Duodenal mucosa (tissue), 2 donors: ENCODE measurements around the gene ACTN4.

Source experiments
- H3K27ac ChIP-seq: one replicate; pipeline ENCODE4 v1.7.0; 2013; ENCODE audit warnings: low read depth, low read length
- H3K27me3 ChIP-seq, 2 donors: one replicate each; pipeline ENCODE4 v1.7.0; 2013; ENCODE audit warnings: low read length in 2 of 2, control low read depth in 1 of 2; ENCODE audit not compliant: insufficient read depth in 2 of 2, control insufficient read depth in 1 of 2
- H3K36me3 ChIP-seq, 2 donors: one replicate each; pipeline ENCODE4 v1.7.0; 2013; ENCODE audit warnings: low read length in 2 of 2, control low read depth in 1 of 2; ENCODE audit not compliant: insufficient read depth in 2 of 2, control insufficient read depth in 1 of 2
- H3K4me1 ChIP-seq, 2 donors: one replicate each; pipeline ENCODE4 v1.7.0; 2013; ENCODE audit warnings: low read length in 2 of 2, control low read depth in 1 of 2; ENCODE audit not compliant: insufficient read depth in 2 of 2, control insufficient read depth in 1 of 2
- H3K4me3 ChIP-seq, 2 donors: one replicate each; pipeline ENCODE4 v1.7.0; 2013; ENCODE audit warnings: low read length in 2 of 2, low read depth in 1 of 2
- H3K9ac ChIP-seq, 2 donors: one replicate each; pipeline ENCODE4 v1.7.0; 2013; ENCODE audit warnings: low read length in 2 of 2, low read depth in 1 of 2
- H3K9me3 ChIP-seq, 2 donors: one replicate each; pipeline ENCODE4 v1.7.0; 2013; ENCODE audit warnings: low read length in 2 of 2, control low read depth in 1 of 2; ENCODE audit not compliant: control insufficient read depth in 1 of 2

ACTN4 gene

DNA sequence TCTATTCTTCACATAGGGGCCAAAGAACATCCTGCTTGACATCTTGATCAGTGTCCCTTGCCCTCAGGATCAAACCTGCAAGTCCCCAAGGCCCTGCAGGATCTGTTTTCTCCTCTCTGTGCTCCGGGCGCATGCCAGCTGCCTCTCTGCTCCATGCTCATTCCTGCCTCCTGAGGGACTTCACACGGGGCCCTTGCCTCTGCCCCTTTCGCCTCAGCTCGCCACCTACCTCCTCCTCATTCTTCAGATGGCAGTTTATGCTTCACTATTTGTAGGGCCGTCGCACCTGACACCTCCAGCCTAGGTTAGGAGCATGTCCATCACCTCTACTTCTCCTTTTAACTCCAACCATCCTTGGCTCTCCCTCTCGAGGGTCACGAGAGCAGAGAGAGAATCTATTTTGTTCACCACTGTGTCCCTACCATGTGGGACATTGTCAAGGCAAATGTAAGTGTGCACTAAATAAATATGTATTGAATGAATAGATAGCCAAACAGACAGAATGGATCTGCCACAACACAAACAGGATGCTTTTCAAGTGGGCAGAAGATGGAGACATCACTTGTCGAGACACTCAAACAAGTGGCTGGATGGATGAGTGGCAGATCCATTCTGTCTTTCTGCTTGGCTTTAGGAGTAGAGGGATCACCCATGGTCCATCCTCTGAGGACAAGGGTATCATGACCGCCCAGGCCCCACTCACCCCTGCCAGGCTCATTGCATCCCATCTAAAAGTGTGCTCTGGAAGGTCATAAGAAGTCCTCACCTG, 29.6 kb downstream of the ACTN4 start:
- Histone ChIP-seq H3K4me1 (peaks cover 78 to 79% of the 10 kb centered on the region in 2 donors), H3K27ac (peak overlapping the region; percentile 85), H3K36me3 (peaks cover 11 to 13% of the 10 kb centered on the region in 2 donors), H3K27me3 (no peaks in the 10 kb centered on the region), H3K9ac (peak overlapping the region; percentile 76 to 81), H3K4me3 (peak overlapping the region; percentile 38 to 46), H3K9me3 (no peaks in the 10 kb centered on the region)

DNA sequence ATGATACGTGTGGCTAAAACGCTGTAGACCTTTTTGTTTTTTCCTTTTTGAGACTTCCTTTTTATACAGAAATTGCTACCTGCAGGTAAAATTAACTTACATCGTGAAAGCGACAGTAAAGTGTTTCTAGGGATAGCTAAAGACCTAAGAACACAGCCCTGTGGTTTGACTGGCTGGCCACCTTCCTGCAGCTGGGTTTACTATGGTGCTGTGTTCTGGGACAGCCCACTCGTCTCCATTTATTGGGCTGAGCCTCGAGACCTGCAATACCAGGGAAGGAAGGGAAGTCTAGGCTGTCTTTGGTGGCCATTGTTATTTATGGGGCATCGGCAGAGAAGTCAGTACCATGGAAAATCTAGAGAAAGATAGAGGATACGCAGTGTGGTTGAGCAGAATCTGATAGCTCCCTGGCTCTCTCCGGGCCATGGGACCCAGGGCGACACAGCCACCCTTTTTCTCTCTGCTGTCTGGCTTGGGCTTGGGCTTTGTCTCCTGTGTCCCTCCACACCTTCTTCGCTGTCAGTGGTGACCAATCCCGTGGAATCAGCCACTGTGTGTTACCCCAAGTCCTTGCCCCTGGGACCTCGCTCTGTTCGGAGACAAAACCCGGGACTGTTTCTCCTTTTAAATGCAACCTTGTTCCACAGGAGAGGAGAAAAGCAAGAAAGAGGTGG, 30.9 kb downstream of the ACTN4 start:
- Histone ChIP-seq H3K27ac (peak overlapping the region; percentile 66), H3K9me3 (no peaks in the 10 kb centered on the region), H3K36me3 (peaks cover 11 to 13% of the 10 kb centered on the region in 2 donors), H3K4me1 (peaks cover 89 to 90% of the 10 kb centered on the region in 2 donors), H3K4me3 (no peak overlapping the region), H3K27me3 (no peaks in the 10 kb centered on the region), H3K9ac (peak overlapping the region; percentile 51 to 54)

DNA sequence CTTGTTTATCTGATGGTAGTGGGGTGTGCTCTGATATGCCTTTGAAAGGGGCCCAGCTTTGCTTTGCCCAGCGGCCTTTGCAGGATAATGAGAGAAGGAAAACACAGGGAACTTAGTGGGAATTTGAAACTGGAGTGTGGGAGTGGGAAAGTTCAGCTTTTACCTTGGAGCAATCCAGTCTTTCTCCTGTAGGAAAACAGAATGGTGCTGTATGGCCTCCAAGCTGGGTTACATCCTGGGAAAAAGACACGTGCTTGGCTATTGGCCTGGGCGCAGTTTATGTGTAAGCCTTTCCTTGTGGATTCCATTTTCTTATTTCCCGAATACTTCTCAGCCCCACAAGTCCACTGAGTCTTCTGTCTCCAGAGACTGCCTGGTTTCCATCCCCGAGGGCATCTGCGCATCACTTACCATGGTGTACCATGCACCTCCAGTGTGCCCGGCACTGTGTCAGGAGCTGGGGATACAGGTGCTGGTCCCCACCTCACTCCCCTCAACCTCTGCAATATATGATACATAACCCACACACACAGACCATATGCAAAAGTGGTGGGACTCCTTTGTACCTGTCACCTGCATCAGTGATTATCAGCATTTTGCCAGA, 31.5 kb downstream of the ACTN4 start:
- H3K4me1 ChIP-seq, result peaks cover 93% of the 10 kb centered on the region in 2 donors
- H3K27ac ChIP-seq, result peak overlapping the region; percentile 66
- H3K9me3 ChIP-seq, result no peaks in the 10 kb centered on the region
- H3K36me3 ChIP-seq, result peaks cover 11 to 13% of the 10 kb centered on the region in 2 donors
- no peak overlapping the region for H3K4me3 ChIP-seq
- H3K27me3 ChIP-seq, result no peaks in the 10 kb centered on the region
- H3K9ac ChIP-seq, result peak overlapping the region; percentile 51 to 54

DNA sequence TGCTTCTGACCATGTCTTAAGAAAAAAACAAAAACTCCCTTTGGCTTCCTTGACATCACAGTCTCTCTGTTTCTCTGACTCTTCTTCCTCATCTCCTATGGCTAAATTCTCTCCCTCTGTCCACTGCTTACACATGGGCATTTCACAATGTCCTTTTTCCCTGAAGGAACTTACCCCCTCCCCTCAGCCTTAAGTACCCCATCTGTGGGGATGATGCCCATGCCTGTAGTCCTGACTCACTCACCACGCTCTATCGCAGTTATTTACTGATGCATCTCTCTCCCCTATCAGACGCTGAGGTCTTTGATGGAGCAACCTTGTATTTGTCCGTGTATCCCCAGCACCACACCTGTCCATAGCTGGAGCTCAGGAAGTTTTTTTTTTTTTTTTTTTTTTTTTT, 32.4 kb downstream of the ACTN4 start:
- Histone ChIP-seq H3K9ac (peak overlapping the region; percentile 51 to 54), H3K9me3 (no peaks in the 10 kb centered on the region), H3K27me3 (no peaks in the 10 kb centered on the region), H3K4me1 (peaks cover 93% of the 10 kb centered on the region in 2 donors), H3K36me3 (peaks cover 11 to 13% of the 10 kb centered on the region in 2 donors), H3K4me3 (no peak overlapping the region), H3K27ac (peak overlapping the region; percentile 66)

DNA sequence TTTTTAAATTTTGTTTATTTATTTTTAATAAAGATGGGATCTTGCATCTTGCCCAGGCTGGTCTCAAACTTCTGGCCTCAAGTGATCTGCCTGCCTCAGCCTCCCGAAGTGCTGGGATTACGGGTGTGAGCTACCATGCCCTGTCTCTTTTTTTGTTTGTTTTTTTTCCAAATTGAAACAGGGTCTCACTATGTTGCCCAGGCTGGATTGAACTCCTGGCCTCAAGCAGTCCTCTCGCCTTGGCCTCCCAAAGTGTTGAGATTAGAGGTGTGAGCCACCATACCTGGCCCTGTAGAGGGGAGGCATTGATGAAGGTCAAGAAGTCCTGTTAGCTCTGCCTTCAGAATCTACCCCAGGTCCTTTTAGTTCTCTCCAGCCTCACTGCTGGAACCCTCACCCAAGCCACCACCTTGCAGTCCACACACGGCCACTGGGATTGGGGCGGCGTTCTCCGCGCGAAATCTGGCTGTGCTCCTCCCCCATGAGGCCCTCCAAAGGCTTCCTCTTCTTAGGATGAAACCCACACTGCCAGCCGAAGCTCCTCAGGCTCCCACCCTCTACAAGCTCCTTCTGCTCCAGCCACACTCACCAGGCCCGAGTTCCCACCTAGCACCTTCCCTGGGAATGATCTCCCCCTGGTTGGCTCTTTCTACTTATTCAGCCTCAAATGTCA, 34.9 kb downstream of the ACTN4 start:
- peaks cover 87 to 93% of the 10 kb centered on the region in 2 donors for H3K4me1 ChIP-seq
- H3K9me3 ChIP-seq, result no peaks in the 10 kb centered on the region

DNA sequence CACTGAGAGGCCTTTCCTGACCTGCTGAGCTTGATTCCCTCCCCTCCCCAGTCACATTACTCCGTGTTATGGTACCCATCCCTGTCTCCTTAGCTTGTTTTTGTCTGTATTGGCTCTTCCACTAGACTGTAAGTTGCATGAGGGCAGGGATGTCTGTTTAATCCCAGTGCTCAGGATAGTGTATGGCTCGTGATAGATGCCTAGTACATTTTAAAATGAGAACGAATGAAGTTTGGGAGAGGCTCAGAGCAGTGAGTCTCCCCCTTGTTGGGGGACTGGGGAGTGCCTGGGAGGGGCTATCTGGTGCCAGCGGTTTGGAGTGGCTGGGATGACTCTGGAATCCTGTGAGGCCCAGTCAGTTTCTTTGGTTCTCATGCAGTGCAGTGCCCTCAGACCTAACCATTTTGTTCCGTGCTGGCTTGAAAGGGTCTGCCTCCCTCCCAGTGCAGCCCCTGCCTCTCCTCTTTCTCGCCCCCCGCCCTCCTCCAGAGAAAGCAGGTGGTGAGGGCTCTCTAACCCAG, 35.5 kb downstream of the ACTN4 start:
- H3K9ac ChIP-seq, result peak overlapping the region; percentile 56 to 82
- H3K27me3 ChIP-seq, result no peaks in the 10 kb centered on the region
- peak overlapping the region; percentile 95 for H3K27ac ChIP-seq
- H3K36me3 ChIP-seq, result peaks cover 2 to 3% of the 10 kb centered on the region in 2 donors
- no peaks in the 10 kb centered on the region for H3K9me3 ChIP-seq
- H3K4me1 ChIP-seq, result peaks cover 84 to 92% of the 10 kb centered on the region in 2 donors
- peak overlapping the region in 1 of 2 donors; percentile 1 for H3K4me3 ChIP-seq

More for the DNA sequence above, 34.9 kb downstream of the ACTN4 start:
- Histone ChIP-seq H3K4me3 (no peak overlapping the region), H3K27ac (peak overlapping the region; percentile 95), H3K27me3 (no peaks in the 10 kb centered on the region), H3K9ac (peak overlapping the region; percentile 56 to 82), H3K36me3 (peaks cover 3 to 5% of the 10 kb centered on the region in 2 donors)

DNA sequence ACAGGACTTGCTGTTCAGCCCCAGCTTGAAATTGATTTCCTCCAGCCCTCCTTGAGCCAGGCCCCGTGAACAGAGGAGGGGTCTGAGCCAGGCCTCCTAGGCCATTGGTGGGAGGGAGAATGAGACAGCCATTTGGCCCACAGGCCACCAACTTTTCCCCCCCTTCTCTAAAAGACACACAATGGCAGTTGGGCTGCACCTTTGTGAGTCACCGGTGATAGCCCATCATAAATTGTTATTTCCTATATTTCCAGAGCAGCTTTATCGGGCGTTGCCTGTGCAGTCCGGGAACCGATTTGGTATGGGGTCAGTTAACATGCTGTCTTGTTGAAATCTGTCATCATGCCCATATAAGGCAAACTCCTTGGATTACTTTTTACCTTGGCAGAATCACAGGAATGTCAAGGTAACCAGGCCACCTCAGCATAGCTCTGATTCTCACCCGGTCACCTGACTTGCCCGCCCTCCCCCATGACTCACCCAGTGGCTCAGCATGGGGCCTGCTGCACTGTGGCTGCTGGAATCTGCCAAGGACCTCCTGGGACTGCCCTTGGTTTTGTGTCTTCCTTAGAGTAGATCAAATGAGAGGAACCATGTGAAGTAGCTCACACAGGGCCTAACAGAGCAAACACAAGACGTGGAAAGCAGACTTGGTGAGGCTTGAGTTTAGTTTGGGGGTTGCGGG, 36.1 kb downstream of the ACTN4 start:
- H3K36me3 ChIP-seq, result peaks cover 2 to 3% of the 10 kb centered on the region in 2 donors
- peaks cover 83 to 89% of the 10 kb centered on the region in 2 donors for H3K4me1 ChIP-seq
- H3K4me3 ChIP-seq, result peak overlapping the region in 1 of 2 donors; percentile 7
- H3K9me3 ChIP-seq, result no peaks in the 10 kb centered on the region
- H3K9ac ChIP-seq, result peak overlapping the region; percentile 78 to 82
- no peaks in the 10 kb centered on the region for H3K27me3 ChIP-seq
- H3K27ac ChIP-seq, result peak overlapping the region; percentile 95

DNA sequence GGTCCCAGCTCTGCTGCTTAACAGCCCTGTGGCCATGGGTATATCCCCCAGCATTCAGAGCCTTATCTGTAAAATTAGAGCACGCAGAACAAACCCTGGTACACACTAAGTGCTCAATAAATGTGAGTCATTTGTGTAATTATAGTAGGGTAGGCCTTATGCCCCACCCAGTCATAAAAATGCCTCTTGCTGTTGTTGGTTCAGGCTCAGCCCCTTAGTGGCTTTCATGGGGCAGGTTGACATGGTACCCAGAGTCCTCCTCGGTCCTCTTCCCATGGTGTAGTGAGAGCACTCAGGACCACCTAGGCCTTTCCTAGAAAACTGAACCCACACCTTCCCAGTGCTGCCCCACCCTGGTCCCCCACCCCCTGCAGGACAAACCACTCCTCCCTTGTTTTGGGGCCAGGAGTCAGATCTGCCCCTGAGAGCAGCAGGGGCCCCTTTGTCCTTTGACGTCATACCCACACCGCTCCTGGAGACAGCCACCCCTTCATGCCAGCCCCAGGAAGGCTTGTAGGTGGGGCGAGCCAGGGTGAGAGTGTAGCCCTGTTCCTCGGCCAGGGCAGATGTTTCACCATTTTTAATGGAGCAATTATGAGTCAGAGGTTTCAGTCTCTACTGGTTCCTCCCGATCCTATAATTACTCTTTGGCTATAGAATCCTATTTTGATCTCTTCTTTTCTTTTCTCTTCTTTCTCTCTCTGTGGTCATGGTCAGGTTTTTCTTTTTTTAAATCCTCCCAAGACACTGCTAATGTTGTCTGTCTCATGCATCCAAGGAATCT, 36.8 kb downstream of the ACTN4 start:
- Histone ChIP-seq H3K4me3 (peak overlapping the region; percentile 7 to 41), H3K9ac (peak overlapping the region; percentile 78 to 82), H3K9me3 (no peaks in the 10 kb centered on the region), H3K36me3 (peaks cover 0 to 2% of the 10 kb centered on the region in 2 donors), H3K27ac (peak overlapping the region; percentile 95), H3K27me3 (no peaks in the 10 kb centered on the region), H3K4me1 (peaks cover 79 to 89% of the 10 kb centered on the region in 2 donors)
